Measurements from ENCODE around the gene FADS2.

FADS2 gene

GRCh38 chr11:61891331-61892084 is 63.4 kb downstream of the FADS2 start, which contains the start of gene FADS3:
TSS of gene FADS3 (minus strand) at chr11:61891545. CDS start at chr11:61891381, 164 bp downstream.
- FAIRE-seq, result no peak

GRCh38 chr11:61892085-61892370 is 63.9 kb downstream of the FADS2 start:
- no peak for FAIRE-seq

GRCh38 chr11:61893981-61894380 is 65.9 kb downstream of the FADS2 start:
- FAIRE-seq, result no peak

GRCh38 chr11:61895046-61895717 is 67.1 kb downstream of the FADS2 start:
- FAIRE-seq, result no peak

- no peak for FAIRE-seq
Measured at GRCh38 chr11:61895718-61896059, 67.6 kb downstream of the FADS2 start.

- FAIRE-seq, result no peak
Measured at GRCh38 chr11:61896665-61897386, 68.7 kb downstream of the FADS2 start.

GRCh38 chr11:61897387-61898246 is 69.5 kb downstream of the FADS2 start:
- FAIRE-seq, result no peak

GRCh38 chr11:61898247-61898582 is 70.1 kb downstream of the FADS2 start:
- no peak for FAIRE-seq

- FAIRE-seq, result no peak
Measured at GRCh38 chr11:61899146-61899841, 71.2 kb downstream of the FADS2 start.

- FAIRE-seq, result no peak
Measured at GRCh38 chr11:61900251-61900650, 72.2 kb downstream of the FADS2 start.

- no peak for FAIRE-seq
Measured at GRCh38 chr11:61901397-61901796, 73.3 kb downstream of the FADS2 start.

GRCh38 chr11:61902313-61902712 is 74.2 kb downstream of the FADS2 start:
- no peak for FAIRE-seq

GRCh38 chr11:61903845-61904244 is 75.7 kb downstream of the FADS2 start:
- FAIRE-seq, result no peak

- FAIRE-seq, result no peak
Measured at GRCh38 chr11:61904539-61905048, 76.5 kb downstream of the FADS2 start.

GRCh38 chr11:61905067-61905696 is 77.1 kb downstream of the FADS2 start:
- no peak for FAIRE-seq

GRCh38 chr11:61905801-61906521 is 77.9 kb downstream of the FADS2 start:
- FAIRE-seq, result no peak

GRCh38 chr11:61906522-61906909 is 78.4 kb downstream of the FADS2 start:
- FAIRE-seq, result no peak

GRCh38 chr11:61907282-61907681 is 79.2 kb downstream of the FADS2 start:
- FAIRE-seq, result no peak

- FAIRE-seq, result no peak
Measured at GRCh38 chr11:61907871-61908729, 80.0 kb downstream of the FADS2 start.

GRCh38 chr11:61908730-61909316 is 80.7 kb downstream of the FADS2 start:
- FAIRE-seq, result no peak

All from A204.1 (cell line).